Measurements from ENCODE around the gene SHISA9. TPM values are rescaled to one million over a fixed set of nuclear protein-coding genes. Genes with fewer than 3 reads are reported as not detected.

Gene SHISA9
- total RNA-seq: not detected in 2 replicates

DNA sequence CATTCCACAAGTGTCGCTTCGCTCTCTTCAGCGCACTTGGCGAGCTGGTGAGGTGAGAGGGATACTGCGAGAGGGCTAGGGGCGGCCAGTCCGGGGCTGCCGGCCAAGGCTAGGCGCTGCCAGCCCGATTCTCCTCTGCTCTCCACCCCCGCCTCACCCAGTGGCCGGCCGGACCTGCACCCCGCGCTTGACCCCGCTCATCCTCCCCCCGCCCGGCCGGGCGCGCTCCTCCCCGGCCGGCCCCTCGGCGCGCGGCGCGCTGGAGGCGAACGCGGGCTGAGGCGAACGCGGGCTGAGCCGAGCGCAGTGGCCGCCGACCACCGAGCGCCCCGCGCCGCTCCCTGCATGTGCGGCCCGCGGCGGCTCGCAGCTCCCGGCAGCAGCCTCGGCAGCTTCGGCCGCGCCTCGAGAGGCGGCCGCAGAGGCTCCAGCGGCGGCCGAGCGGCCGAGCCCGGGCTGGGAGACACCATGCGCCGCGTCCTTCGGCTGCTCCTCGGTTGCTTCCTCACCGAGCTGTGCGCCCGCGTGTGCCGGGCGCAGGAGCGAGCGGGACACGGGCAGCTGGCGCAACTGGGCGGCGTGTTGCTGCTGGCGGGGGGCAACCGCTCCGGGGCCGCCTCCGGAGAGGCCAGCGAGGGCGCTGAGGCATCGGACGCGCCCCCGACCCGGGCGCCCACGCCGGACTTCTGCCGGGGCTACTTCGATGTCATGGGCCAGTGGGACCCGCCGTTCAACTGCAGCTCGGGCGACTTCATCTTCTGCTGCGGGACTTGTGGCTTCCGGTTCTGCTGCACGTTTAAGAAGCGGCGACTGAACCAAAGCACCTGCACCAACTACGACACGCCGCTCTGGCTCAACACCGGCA, at the start of gene SHISA9:
Gene SHISA9, plus strand, starts transcription at position 2 of the 865 bp plus-strand sequence.

Other genes starting within 250 kb of the SHISA9 start
- 26.8 and 30.3 TPM in 2 replicates for gene CPPED1, start 97.7 kb upstream of the SHISA9 start, total RNA-seq

Measured in mammary microvascular endothelial cell (primary cell).